HG03432 (cell line): ENCODE data around the gene GDA.
"Not testable (repeated sequence)": the region's sequence is repeated elsewhere in the genome, so short reads cannot be mapped to it uniquely, and the experiment has no call there.

ENCODE experiments used
- ATAC-seq: cut with Tn5 transposase; IDR thresholded peaks from one replicate; pipeline ENCODE4 v1.9.1; 2021; ENCODE audit warnings: mild to moderate bottlenecking, moderate library complexity; ENCODE audit not compliant: unreplicated experiment

The GDA gene

DNA sequence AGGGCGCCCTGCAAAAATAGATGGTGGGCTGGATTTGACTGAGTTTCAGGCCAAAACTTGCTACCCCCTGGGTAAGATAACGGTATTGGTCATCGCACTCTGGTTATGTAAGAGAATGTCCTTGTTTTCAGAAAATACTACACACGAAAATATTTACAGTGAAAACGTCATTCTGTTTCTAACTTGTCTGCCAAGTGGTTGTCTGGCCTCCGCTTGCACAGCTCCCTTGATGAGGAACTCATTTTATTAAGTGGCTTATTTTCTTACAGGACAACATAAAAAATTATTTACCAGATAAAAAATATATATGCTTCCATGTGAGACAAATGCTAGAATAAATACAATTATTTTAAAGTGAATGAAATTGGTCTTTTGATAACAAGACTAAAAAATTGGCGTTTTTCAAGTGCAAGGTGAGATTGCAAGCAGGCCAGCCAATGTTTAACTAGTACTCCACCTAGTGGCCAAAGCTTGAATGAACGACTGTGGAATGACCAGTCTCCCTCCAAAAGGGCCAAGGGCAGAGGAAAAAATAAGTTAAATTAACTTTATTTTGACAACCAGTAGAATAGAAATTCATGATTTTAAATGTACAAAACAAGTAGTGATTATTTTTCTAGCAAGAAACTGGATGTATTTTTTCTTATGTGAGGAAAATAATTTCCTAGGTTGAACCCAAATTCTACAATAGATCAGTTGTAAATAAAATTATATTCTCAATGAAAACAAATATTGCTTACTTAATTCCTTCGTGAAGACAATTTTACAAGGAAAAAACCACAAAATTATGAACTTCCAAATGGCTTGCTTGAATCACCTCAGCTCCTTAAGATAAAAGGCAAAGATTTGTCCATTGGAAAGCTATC, 122.6 kb downstream of the GDA start:
- peak; percentile 41 for ATAC-seq

- no peak for ATAC-seq
Measured at GRCh38 chr9:72274441-72274840, 125.2 kb downstream of the GDA start.

DNA sequence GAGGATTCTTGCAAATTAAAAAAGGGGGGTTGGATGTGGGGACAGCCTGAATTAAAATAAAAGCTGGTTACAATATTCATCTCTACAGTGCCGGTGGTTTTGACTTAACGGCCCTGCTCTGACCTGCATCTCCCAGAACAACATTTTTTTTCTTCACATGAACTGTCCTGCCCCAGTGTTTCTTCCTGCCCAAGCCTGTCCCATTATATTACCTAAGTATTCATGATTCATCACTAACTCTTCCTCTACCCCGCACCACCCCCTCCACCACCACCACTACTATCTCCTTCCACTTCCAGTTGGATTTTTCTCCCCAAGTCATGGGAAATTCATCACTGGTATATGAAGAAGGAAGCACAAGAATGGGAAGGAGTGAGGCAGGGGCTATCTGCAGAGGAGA, 125.7 kb downstream of the GDA start:
- ATAC-seq: no peak

DNA sequence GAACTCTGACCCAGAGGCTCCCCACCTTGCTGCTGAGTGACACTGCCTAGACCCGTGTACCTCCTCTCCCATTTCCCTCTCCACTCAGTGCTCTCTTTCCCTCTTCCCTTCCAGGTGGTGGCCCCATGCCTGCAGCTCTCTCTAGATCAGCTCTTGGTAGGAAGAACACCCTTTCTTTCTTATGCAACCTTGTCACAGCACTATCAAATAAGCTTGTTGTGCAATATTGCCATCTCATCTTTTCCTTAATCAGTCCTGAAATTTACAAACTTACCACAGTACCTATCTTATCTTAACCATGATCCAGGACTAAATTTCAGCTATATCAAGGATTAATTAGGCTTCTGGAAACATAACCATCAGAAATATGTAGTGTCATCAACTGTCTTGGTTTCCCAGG, 127.2 kb downstream of the GDA start:
- no peak for ATAC-seq

- peak; percentile 87 for ATAC-seq
Measured at GRCh38 chr9:72278959-72279358, 129.7 kb downstream of the GDA start.

DNA sequence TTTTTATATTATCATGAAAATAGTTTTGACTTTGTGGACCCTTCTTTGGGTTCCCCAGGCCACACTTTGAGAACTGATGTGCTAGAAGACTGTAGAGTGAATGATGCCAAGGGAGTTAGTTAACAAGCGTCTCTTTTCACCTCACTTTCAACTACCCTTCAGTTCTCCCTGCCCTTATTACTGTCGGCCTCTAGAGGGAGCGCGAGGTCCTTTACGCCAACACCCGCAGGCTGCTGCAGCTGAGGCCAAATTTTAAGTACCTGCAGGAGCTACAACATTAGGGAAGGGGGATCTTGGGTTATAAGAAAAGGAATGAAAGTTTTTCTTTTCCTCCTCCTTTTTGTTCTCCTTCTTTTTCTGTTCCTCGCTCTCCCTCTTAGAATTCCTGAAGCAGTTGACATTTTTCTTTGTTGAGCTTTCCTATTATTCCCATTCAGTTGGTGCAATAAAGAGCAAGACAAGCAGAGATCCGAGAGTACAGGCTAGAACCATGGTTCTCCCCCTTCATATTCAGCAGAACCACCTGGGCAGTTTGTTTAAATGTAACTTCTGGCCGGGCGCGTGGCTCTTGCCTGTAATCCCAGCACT, 131.8 kb downstream of the GDA start:
- ATAC-seq: peak; percentile 83

GRCh38 chr9:72289401-72289800, 140.2 kb downstream of the GDA start:
- ATAC-seq: no peak

GRCh38 chr9:72290311-72290710, 141.1 kb downstream of the GDA start:
- no peak for ATAC-seq

DNA sequence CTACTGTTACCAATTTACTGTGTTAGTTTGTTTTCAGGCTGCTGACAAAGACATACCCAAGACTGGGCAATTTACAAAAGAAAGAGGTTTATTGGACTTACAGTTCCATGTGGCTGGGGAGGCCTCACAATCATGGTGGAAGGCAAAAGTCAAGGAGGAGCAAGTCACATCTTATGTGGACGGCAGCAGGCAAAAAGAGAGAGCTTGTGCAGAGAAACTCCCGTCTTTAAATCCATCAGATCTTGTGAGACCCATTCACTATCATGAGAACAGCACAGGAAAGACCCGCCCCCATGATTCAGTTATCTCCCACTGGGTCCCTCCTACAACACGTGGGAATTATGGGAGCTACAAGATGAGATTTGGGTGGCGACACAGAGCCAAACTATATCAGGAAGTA, 142.3 kb downstream of the GDA start:
- ATAC-seq: not testable (repeated sequence)

GRCh38 chr9:72292256-72292682, 143.0 kb downstream of the GDA start:
- peak; percentile 65 for ATAC-seq

GRCh38 chr9:72292874-72293607, 143.8 kb downstream of the GDA start:
- no peak for ATAC-seq

GRCh38 chr9:72294936-72295335, 145.7 kb downstream of the GDA start:
- ATAC-seq: no peak

- ATAC-seq: no peak
Measured at GRCh38 chr9:72297516-72297915, 148.3 kb downstream of the GDA start.

DNA sequence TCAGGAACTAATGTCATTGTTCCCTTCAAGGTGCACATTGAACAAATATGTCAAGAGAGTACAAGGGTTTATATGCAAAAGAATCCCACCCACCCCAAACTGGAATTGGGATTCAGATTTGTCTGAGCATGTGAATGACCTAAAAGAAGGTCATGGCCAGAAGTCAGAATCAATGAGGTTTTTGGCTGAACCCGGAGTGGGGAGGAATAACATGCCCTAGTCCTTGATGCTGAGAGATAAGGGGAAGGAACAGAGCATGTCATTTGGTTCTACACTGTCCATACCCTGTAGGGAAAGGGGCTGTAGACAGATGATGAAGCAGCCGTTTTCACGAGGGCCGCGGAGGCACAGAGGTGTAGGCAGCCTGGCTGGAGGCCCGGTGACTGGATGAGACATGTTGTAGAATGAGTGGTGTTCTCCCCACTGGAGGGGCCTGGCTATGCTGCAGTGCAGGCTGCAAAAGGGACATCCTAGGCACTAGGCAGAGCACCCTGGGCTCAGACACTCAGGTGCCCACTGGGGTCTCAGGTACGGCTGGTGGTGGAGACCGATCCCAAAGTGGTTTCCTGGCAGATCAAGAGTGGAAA, 149.9 kb downstream of the GDA start:
- no peak for ATAC-seq

GRCh38 chr9:72300873-72301272, 151.6 kb downstream of the GDA start:
- ATAC-seq: no peak
